ENCODE measurements around the gene PUSL1.

PUSL1 gene

GRCh38 chr1:1340791-1341548 is 32.6 kb downstream of the PUSL1 start:
- no peak for DNase-seq (ENCODE audit: low spot score)
- TF ChIP-seq, protein P1, sequence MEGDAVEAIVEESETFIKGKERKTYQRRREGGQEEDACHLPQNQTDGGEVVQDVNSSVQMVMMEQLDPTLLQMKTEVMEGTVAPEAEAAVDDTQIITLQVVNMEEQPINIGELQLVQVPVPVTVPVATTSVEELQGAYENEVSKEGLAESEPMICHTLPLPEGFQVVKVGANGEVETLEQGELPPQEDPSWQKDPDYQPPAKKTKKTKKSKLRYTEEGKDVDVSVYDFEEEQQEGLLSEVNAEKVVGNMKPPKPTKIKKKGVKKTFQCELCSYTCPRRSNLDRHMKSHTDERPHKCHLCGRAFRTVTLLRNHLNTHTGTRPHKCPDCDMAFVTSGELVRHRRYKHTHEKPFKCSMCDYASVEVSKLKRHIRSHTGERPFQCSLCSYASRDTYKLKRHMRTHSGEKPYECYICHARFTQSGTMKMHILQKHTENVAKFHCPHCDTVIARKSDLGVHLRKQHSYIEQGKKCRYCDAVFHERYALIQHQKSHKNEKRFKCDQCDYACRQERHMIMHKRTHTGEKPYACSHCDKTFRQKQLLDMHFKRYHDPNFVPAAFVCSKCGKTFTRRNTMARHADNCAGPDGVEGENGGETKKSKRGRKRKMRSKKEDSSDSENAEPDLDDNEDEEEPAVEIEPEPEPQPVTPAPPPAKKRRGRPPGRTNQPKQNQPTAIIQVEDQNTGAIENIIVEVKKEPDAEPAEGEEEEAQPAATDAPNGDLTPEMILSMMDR (IDR thresholded peaks at IDR 0.05; ENCODE audit: extremely low read depth, missing control alignments), result no peak

- TF ChIP-seq, protein P1 (IDR thresholded peaks at IDR 0.05; ENCODE audit: extremely low read depth, missing control alignments), result no peak
- DNase-seq (ENCODE audit: low spot score), result no peak
Observed at GRCh38 chr1:1341549-1342021, 33.2 kb downstream of the PUSL1 start.

- no peak for DNase-seq (ENCODE audit: low spot score)
Observed at GRCh38 chr1:1342061-1342562, 33.7 kb downstream of the PUSL1 start.

GRCh38 chr1:1342584-1343115 is 34.3 kb downstream of the PUSL1 start:
- no peak for DNase-seq (ENCODE audit: low spot score)
- TF ChIP-seq, protein P1 (IDR thresholded peaks at IDR 0.05; ENCODE audit: extremely low read depth, missing control alignments), result no peak

More at GRCh38 chr1:1342061-1342562, 33.7 kb downstream of the PUSL1 start:
- TF ChIP-seq, protein P1 (IDR thresholded peaks at IDR 0.05; ENCODE audit: extremely low read depth, missing control alignments), result no peak

- no peak for DNase-seq (ENCODE audit: low spot score)
- TF ChIP-seq, protein P1 (IDR thresholded peaks at IDR 0.05; ENCODE audit: extremely low read depth, missing control alignments), result no peak
Observed at GRCh38 chr1:1343811-1344421, 35.5 kb downstream of the PUSL1 start.

GRCh38 chr1:1344655-1345361 is 36.4 kb downstream of the PUSL1 start:
- TF ChIP-seq, protein P1 (IDR thresholded peaks at IDR 0.05; ENCODE audit: extremely low read depth, missing control alignments), result no peak
- DNase-seq (ENCODE audit: low spot score), result no peak

All from GM20000 (cell line).